GM12873 (cell line): Measurements from ENCODE around the gene CPEB2.
A peak's percentile ranks its signal among the peaks of the same experiment; 100 is the strongest.

Experiments used
- CTCF ChIP-seq: IDR thresholded peaks from 2 replicates; pipeline ENCODE4 v1.5.1; 2012; ENCODE audit warnings: low read depth, mild to moderate bottlenecking, moderate library complexity, low read length, control low read depth; ENCODE audit not compliant: insufficient read depth; ENCODE audit errors: missing control alignments

Gene CPEB2

GRCh38 chr4:15003401-15003890 lies 1.2 kb downstream of the CPEB2 start:
- no peak for TF ChIP-seq CTCF

GRCh38 chr4:15003891-15004738 lies 1.8 kb downstream of the CPEB2 start:
- TF ChIP-seq CTCF = no peak

- no peak for TF ChIP-seq CTCF
Observed at GRCh38 chr4:15004739-15005301, 2.5 kb downstream of the CPEB2 start.

GRCh38 chr4:15005474-15006115 lies 3.3 kb downstream of the CPEB2 start:
- TF ChIP-seq CTCF = no peak

GRCh38 chr4:15006416-15007024 lies 4.2 kb downstream of the CPEB2 start:
- peak; percentile 35 for TF ChIP-seq CTCF

- TF ChIP-seq CTCF = no peak
Observed at GRCh38 chr4:15007201-15007600, 4.9 kb downstream of the CPEB2 start.
